K562 (cell line): ENCODE data around the gene NIFK.

Source experiments
- CTCF ChIP-seq, 3 experiments: IDR thresholded peaks in 2 of 3; conservative IDR thresholded peaks in 1 of 3; 2 replicates each; pipeline ENCODE4 v1.5.1; 2011 to 2012; ENCODE audit warnings: low read length in 3 of 3, mild to moderate bottlenecking in 3 of 3, control low read depth in 2 of 3, improper control_type of control experiment in 1 of 3, inconsistent platforms in 1 of 3, low read depth in 1 of 3, mixed read lengths in 1 of 3, moderate library complexity in 1 of 3; ENCODE audit not compliant: insufficient read depth in 2 of 3
- FOXJ2 ChIP-seq: fragments of 200-800 bp; sonication (Bioruptor generic); IDR thresholded peaks from 2 replicates; pipeline ENCODE4 v1.6.1; 2016; ENCODE audit warnings: missing genetic modification characterization, missing compliant biosample characterization
- MTA3 ChIP-seq: fragments of 450-650 bp; formaldehyde crosslinking; IDR thresholded peaks from 2 replicates; pipeline ENCODE4 v1.6.1; 2017; ENCODE audit warnings: mild to moderate bottlenecking, borderline replicate concordance
- PHTF2 ChIP-seq: fragments of 250-450 bp; sonication (Bioruptor Pico); IDR thresholded peaks from 2 replicates; pipeline ENCODE4 v1.5.0; 2021; ENCODE audit warnings: mild to moderate bottlenecking
- SP2 ChIP-seq: IDR thresholded peaks from 2 replicates; pipeline ENCODE4 v1.6.1; 2011; ENCODE audit warnings: mild to moderate bottlenecking, low read depth, low read length, moderate library complexity; ENCODE audit not compliant: poor library complexity, severe bottlenecking; ENCODE audit errors: extremely low read depth

DNA sequence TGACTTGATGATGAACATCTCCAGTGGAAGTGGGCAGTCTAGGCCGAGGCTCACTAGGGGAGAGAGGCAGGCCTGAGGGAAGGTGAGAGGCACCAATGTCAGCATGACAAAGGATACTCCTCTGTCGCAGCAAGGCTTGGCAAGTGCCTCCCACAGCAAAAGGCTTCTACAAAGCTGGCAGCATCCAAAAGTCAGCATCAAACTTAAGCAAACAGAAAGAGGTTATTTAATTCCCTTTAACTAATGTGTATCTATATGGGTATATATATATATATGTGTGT is 41.6 kb downstream of the NIFK start:
- TF ChIP-seq PHTF2 (CRISPR knock-in tag) (no peak), MTA3 (no peak), FOXJ2 (no peak), SP2 (no peak), CTCF (IDR thresholded peaks at IDR 0.05 in 2 of 3, conservative IDR thresholded peaks at IDR 0.05 in 1 of 3; ENCODE audit: insufficient read depth in 2 of 3, low read depth in 1 of 3, low read length in 3 of 3) (no peak)
